CD4-positive, alpha-beta T cell treated with Interleukin-17A for 1 hour (primary cell): ENCODE data around the gene HRG.
A peak's percentile ranks its signal among the peaks of the same experiment; 100 is the strongest.
"Not testable (repeated sequence)": the region's sequence is repeated elsewhere in the genome, so short reads cannot be mapped to it uniquely, and the experiment has no call there.

Source experiments
- DNase-seq: peaks from one replicate; pipeline ENCODE4 v3.0.0-alpha.2; 2020

Gene HRG

GRCh38 chr3:186665625-186666188 is at the start of gene HRG:
Gene HRG (plus strand): TSS chr3:186666014. CDS start chr3:186666032, 18 bp downstream.
- DNase-seq: no peak

- no peak for DNase-seq
Observed at GRCh38 chr3:186616299-186616617, 49.6 kb upstream of the HRG start.

- peak; percentile 86 for DNase-seq
Observed at GRCh38 chr3:186617036-186617946, 48.5 kb upstream of the HRG start.

- DNase-seq: no peak
Observed at GRCh38 chr3:186618318-186618938, 47.4 kb upstream of the HRG start.

- no peak for DNase-seq
Observed at GRCh38 chr3:186619787-186620212, 46.0 kb upstream of the HRG start.

- no peak for DNase-seq
Observed at GRCh38 chr3:186620213-186621092, 45.4 kb upstream of the HRG start.

- DNase-seq: no peak
Observed at GRCh38 chr3:186621894-186622650, 43.7 kb upstream of the HRG start.

- no peak for DNase-seq
Observed at GRCh38 chr3:186622651-186623310, 43.0 kb upstream of the HRG start.

GRCh38 chr3:186624598-186624997 is 41.2 kb upstream of the HRG start:
- no peak for DNase-seq

GRCh38 chr3:186625600-186626042 is 40.2 kb upstream of the HRG start:
- DNase-seq: no peak

GRCh38 chr3:186626254-186626847 is 39.5 kb upstream of the HRG start:
- no peak for DNase-seq

- DNase-seq: no peak
Observed at GRCh38 chr3:186627852-186628414, 37.9 kb upstream of the HRG start.

- DNase-seq: no peak
Observed at GRCh38 chr3:186628756-186629155, 37.1 kb upstream of the HRG start.

GRCh38 chr3:186630950-186631641 is 34.7 kb upstream of the HRG start:
- DNase-seq: no peak

- DNase-seq: no peak
Observed at GRCh38 chr3:186633481-186633880, 32.3 kb upstream of the HRG start.

- not testable (repeated sequence) for DNase-seq
Observed at GRCh38 chr3:186634207-186634606, 31.6 kb upstream of the HRG start.

- no peak for DNase-seq
Observed at GRCh38 chr3:186635532-186635931, 30.3 kb upstream of the HRG start.

GRCh38 chr3:186636536-186636935 is 29.3 kb upstream of the HRG start:
- DNase-seq: no peak

- DNase-seq: no peak
Observed at GRCh38 chr3:186637686-186638085, 28.1 kb upstream of the HRG start.

GRCh38 chr3:186638259-186638658 is 27.6 kb upstream of the HRG start:
- DNase-seq: no peak
